A549 treated with CpdA at 1 μM for 4 hours (cell line): Measurements from ENCODE around the gene RAB1B. TPM values are rescaled to one million over a fixed set of nuclear protein-coding genes. Genes with fewer than 3 reads are reported as not detected.

Experiments used
- total RNA-seq: library from RNA; stranded (reverse); fragments of 200-300 nt; extraction: Qiagen RNA extraction; gene quantifications from 5 replicates; pipeline ENCODE4 v1.2.3, GENCODE V29; 2022; ENCODE audit warnings: low read depth

The RAB1B gene
- 122 to 151 TPM (median 148 TPM) in 5 replicates for total RNA-seq

GRCh38 chr11:66268244-66268951, at the start of gene RAB1B:
Gene RAB1B, plus strand, starts transcription at chr11:66268639. Its CDS starts 41 bp downstream, at chr11:66268680.

GRCh38 chr11:66277471-66278362, 9.3 kb downstream of the RAB1B start, which contains the start of gene CNIH2:
Gene CNIH2, plus strand, starts transcription at chr11:66278175. Its CDS starts 282 bp downstream, at chr11:66278457.

GRCh38 chr11:66288671-66289547, 20.5 kb downstream of the RAB1B start, which contains the start of gene YIF1A:
Gene YIF1A, minus strand, starts transcription at chr11:66289143. Its CDS starts 158 bp downstream, at chr11:66288985.

DNA sequence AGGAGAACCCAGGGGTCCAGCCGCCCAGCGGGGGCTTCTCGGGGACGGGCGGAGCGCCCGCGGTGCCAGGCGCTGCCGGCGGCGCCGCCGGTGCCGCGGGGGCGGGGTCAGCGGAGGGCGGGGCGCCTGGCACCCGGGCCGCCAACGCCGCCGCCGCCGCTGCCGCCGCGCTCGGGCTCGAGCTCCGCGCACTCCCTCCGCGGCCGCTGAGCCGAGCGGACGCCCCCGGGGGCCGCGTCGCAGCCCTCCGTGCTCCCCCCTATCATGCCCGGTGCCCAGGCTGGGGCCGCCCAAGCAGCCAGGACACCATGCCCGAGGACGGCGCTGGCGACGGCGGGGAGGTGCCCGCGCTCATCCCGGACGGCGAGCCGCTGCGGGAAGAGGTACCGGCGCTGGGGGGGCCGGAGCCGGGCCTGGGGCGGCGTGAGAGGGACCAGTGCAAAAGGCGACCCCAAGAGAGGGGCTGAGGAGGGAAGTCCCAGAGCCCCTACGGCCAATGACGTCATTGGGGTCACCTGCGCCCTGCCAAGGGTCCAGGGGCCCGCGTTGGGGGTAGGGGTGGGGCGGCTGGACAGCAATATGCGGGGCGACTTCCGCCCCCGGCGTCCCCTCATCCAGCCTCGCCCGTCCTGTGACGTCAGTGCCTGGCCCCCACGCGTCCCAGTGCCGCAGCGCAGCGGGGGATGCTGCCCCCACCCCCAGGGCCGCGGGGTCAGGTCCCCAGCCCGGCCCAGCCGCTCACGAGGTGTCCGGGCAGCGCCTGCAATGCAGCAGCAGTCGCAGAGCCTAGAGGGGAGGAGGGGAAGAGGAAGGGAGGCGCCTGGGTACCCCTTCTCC, 23.5 kb downstream of the RAB1B start, which contains the start of gene TMEM151A:
TMEM151A (plus strand) TSS at position 189 of the 837 bp plus-strand sequence; CDS start at position 309, 120 bp downstream.

GRCh38 chr11:66316849-66317251, 48.4 kb downstream of the RAB1B start, which contains the start of gene CD248:
Gene CD248, minus strand, starts transcription at chr11:66317044. Its CDS starts 17 bp downstream, at chr11:66317027.

Other genes with a start within 250 kb of the RAB1B start
- gene CATSPER1, start 242.2 kb upstream of the RAB1B start, total RNA-seq, result 1.2 to 2.0 TPM (median 1.3 TPM) in 5 replicates
- not detected in 5 replicates for gene GAL3ST3, start 219.5 kb upstream of the RAB1B start, total RNA-seq
- gene SF3B2, start 216.3 kb upstream of the RAB1B start, total RNA-seq, result 170 to 182 TPM (median 175 TPM) in 5 replicates
- gene PACS1, start 198.4 kb upstream of the RAB1B start, total RNA-seq, result 45.0 to 72.8 TPM (median 63.4 TPM) in 5 replicates
- gene KLC2, start 10.9 kb upstream of the RAB1B start, total RNA-seq, result 35.4 to 46.5 TPM (median 41.2 TPM) in 5 replicates
- 0.89 to 3.1 TPM (median 2.1 TPM) in 5 replicates for gene CNIH2, start 9.5 kb downstream of the RAB1B start, total RNA-seq
- gene YIF1A, start 20.5 kb downstream of the RAB1B start, total RNA-seq, result 79.2 to 122 TPM (median 116 TPM) in 5 replicates
- 1.9 to 3.8 TPM (median 3.5 TPM) in 5 replicates for gene TMEM151A, start 23.3 kb downstream of the RAB1B start, total RNA-seq
- gene CD248, start 48.4 kb downstream of the RAB1B start, total RNA-seq, result not detected in 5 replicates
- 28.6 to 42.5 TPM (median 39.3 TPM) in 5 replicates for gene RIN1, start 67.8 kb downstream of the RAB1B start, total RNA-seq
- gene BRMS1, start 76.5 kb downstream of the RAB1B start, total RNA-seq, result 82.1 to 102 TPM (median 91.1 TPM) in 5 replicates
- gene B4GAT1, start 79.0 kb downstream of the RAB1B start, total RNA-seq, result 14.6 to 20.9 TPM (median 18.5 TPM) in 5 replicates
- 3.2 to 5.0 TPM (median 4.5 TPM) in 5 replicates for gene SLC29A2, start 103.1 kb downstream of the RAB1B start, total RNA-seq
- not detected in 5 replicates for gene NPAS4, start 152.4 kb downstream of the RAB1B start, total RNA-seq
- 82.6 to 118 TPM (median 108 TPM) in 5 replicates for gene MRPL11, start 170.2 kb downstream of the RAB1B start, total RNA-seq
- 4.2 to 6.4 TPM (median 4.6 TPM) in 5 replicates for gene PELI3, start 198.3 kb downstream of the RAB1B start, total RNA-seq
- 47.5 to 58.9 TPM (median 55.8 TPM) in 5 replicates for gene DPP3, start 211.8 kb downstream of the RAB1B start, total RNA-seq
- gene BBS1, start 242.0 kb downstream of the RAB1B start, total RNA-seq, result 7.7 to 11.2 TPM (median 9.1 TPM) in 5 replicates